DOHH2 (cell line): ENCODE results near the gene TAB3.

Experiments
- H3F3A ChIP-seq: fragments of 200-600 bp; sonication (generic), shearing (Covaris generic); 2 replicates; pipeline ENCODE4 v1.6.0; 2016; ENCODE audit warnings: antibody characterized with exemption, mild to moderate bottlenecking; ENCODE audit not compliant: control insufficient read depth, insufficient read depth
- H3K27ac ChIP-seq: fragments of 200-600 bp; sonication (generic); 2 replicates; pipeline ENCODE4 v1.5.1; 2014; ENCODE audit warnings: low read depth, mild to moderate bottlenecking, low read length, moderate library complexity
- H3K27me3 ChIP-seq: fragments of 200-600 bp; sonication (generic); 2 replicates; pipeline ENCODE4 v1.6.1; 2014; ENCODE audit warnings: mild to moderate bottlenecking, low read length, mixed read lengths; ENCODE audit not compliant: control insufficient read depth
- H3K36me3 ChIP-seq: fragments of 200-600 bp; sonication (generic); 2 replicates; pipeline ENCODE4 v1.6.1; 2014; ENCODE audit warnings: mild to moderate bottlenecking, low read length, moderate library complexity, mixed read lengths; ENCODE audit not compliant: control insufficient read depth
- H3K4me1 ChIP-seq: fragments of 200-600 bp; sonication (generic); 2 replicates; pipeline ENCODE4 v1.6.1; 2014; ENCODE audit warnings: mild to moderate bottlenecking, low read length, mixed read lengths; ENCODE audit not compliant: control insufficient read depth
- H3K4me2 ChIP-seq: fragments of 200-600 bp; sonication (generic); 2 replicates; pipeline ENCODE4 v1.6.0; 2014; ENCODE audit warnings: mild to moderate bottlenecking, low read length, moderate library complexity
- H3K4me3 ChIP-seq: fragments of 200-600 bp; sonication (generic); 2 replicates; pipeline ENCODE4 v1.5.1; 2014; ENCODE audit warnings: mild to moderate bottlenecking, low read length, mixed read lengths
- H3K79me2 ChIP-seq: fragments of 200-600 bp; sonication (generic); 2 replicates; pipeline ENCODE4 v1.6.1; 2014; ENCODE audit warnings: mild to moderate bottlenecking, low read length, mixed read lengths; ENCODE audit not compliant: control insufficient read depth
- H3K9me2 ChIP-seq: fragments of 200-600 bp; sonication (generic); replicated peaks from 2 replicates; pipeline ENCODE4 v1.6.1; 2014; ENCODE audit warnings: mild to moderate bottlenecking, low read length, mixed read lengths; ENCODE audit not compliant: control insufficient read depth
- H3K9me3 ChIP-seq: fragments of 200-600 bp; sonication (generic); 2 replicates; pipeline ENCODE4 v1.6.1; 2014; ENCODE audit warnings: antibody characterized with exemption, low read length, mixed read lengths; ENCODE audit not compliant: control insufficient read depth, insufficient read depth
- H4K20me1 ChIP-seq: fragments of 200-600 bp; sonication (generic); 2 replicates; pipeline ENCODE4 v1.6.0; 2014; ENCODE audit warnings: low read depth, mild to moderate bottlenecking, antibody characterized with exemption, low read length, moderate library complexity; ENCODE audit not compliant: control insufficient read depth, insufficient read depth
- CTCF ChIP-seq: fragments of 200-600 bp; sonication (generic); IDR thresholded peaks from one replicate; pipeline ENCODE4 v1.5.1; 2014; ENCODE audit warnings: antibody characterized with exemption, mild to moderate bottlenecking, low read depth, low read length; ENCODE audit not compliant: poor library complexity, severe bottlenecking
- EZH2phosphoT487 ChIP-seq: fragments of 200-600 bp; sonication (generic); IDR thresholded peaks from 2 replicates; pipeline ENCODE4 v1.6.1; 2017; ENCODE audit warnings: borderline replicate concordance, mild to moderate bottlenecking, antibody characterized with exemption, low read length, moderate library complexity, mixed read lengths

The TAB3 gene

GRCh38 chrX:30781711-30782444, 107.2 kb downstream of the TAB3 start:
- Histone ChIP-seq H3K4me3 (no peak overlapping the region), H3K79me2 (no peaks in the 10 kb centered on the region), H3K27me3 (no peaks in the 10 kb centered on the region), H3K9me2 (no peaks in the 10 kb centered on the region), H4K20me1 (no peaks in the 10 kb centered on the region), H3K27ac (no peak overlapping the region), H3K9me3 (no peaks in the 10 kb centered on the region), H3K4me1 (no peaks in the 10 kb centered on the region), H3F3A (no peaks in the 10 kb centered on the region), H3K4me2 (no peak overlapping the region), H3K36me3 (no peaks in the 10 kb centered on the region)
- TF ChIP-seq EZH2phosphoT487: no peak
- TF ChIP-seq CTCF: no peak

- H3K36me3 ChIP-seq: no peaks in the 10 kb centered on the region
- H3K4me3 ChIP-seq: no peak overlapping the region
- TF ChIP-seq CTCF: no peak
- TF ChIP-seq EZH2phosphoT487: no peak
- H3K27ac ChIP-seq: no peak overlapping the region
- no peak overlapping the region for H3K4me2 ChIP-seq
- H3F3A ChIP-seq: no peaks in the 10 kb centered on the region
- H3K9me2 ChIP-seq: no peaks in the 10 kb centered on the region
- H3K79me2 ChIP-seq: no peaks in the 10 kb centered on the region
- no peaks in the 10 kb centered on the region for H4K20me1 ChIP-seq
- H3K4me1 ChIP-seq: no peaks in the 10 kb centered on the region
- H3K27me3 ChIP-seq: no peaks in the 10 kb centered on the region
- no peaks in the 10 kb centered on the region for H3K9me3 ChIP-seq
Measured at GRCh38 chrX:30779453-30780030, 109.5 kb downstream of the TAB3 start.

- H4K20me1 ChIP-seq: no peaks in the 10 kb centered on the region
- no peaks in the 10 kb centered on the region for H3K36me3 ChIP-seq
- no peaks in the 10 kb centered on the region for H3K9me2 ChIP-seq
- TF ChIP-seq CTCF: no peak
- no peaks in the 10 kb centered on the region for H3K27me3 ChIP-seq
- no peak overlapping the region for H3K27ac ChIP-seq
- no peaks in the 10 kb centered on the region for H3F3A ChIP-seq
- no peak overlapping the region for H3K4me2 ChIP-seq
- H3K79me2 ChIP-seq: no peaks in the 10 kb centered on the region
- H3K4me1 ChIP-seq: no peaks in the 10 kb centered on the region
- no peaks in the 10 kb centered on the region for H3K9me3 ChIP-seq
- H3K4me3 ChIP-seq: no peak overlapping the region
Measured at GRCh38 chrX:30777575-30777974, 111.5 kb downstream of the TAB3 start.
